Memory B cell (primary cell): Measurements from ENCODE around the gene XKRX.

Experiments
- ATAC-seq: fragments of 150-1000 bp; cut with Tn5 transposase; 2 replicates; pipeline ENCODE4 v1.10.0; 2021; ENCODE audit warnings: low read depth, mild to moderate bottlenecking, moderate library complexity
- DNase-seq, 2 donors: peaks; one replicate each; pipeline ENCODE4 v3.0.0; 2022; ENCODE audit warnings: low spot score in 2 of 2
- H3K27ac Mint-ChIP-seq: one replicate; pipeline ENCODE4 v1.8.0; 2022; ENCODE audit warnings: mild to moderate bottlenecking, moderate library complexity, mixed read lengths
- H3K27me3 Mint-ChIP-seq: one replicate; pipeline ENCODE4 v1.8.0; 2022; ENCODE audit warnings: mixed read lengths
- H3K36me3 Mint-ChIP-seq: one replicate; pipeline ENCODE4 v1.8.0; 2022; ENCODE audit warnings: mild to moderate bottlenecking, mixed read lengths
- H3K4me1 Mint-ChIP-seq: one replicate; pipeline ENCODE4 v1.8.0; 2022; ENCODE audit warnings: mixed read lengths
- H3K4me3 Mint-ChIP-seq: one replicate; pipeline ENCODE4 v1.8.0; 2022; ENCODE audit warnings: mild to moderate bottlenecking, moderate library complexity, mixed read lengths
- H3K9me3 Mint-ChIP-seq: one replicate; pipeline ENCODE4 v1.8.0; 2022; ENCODE audit warnings: mixed read lengths

XKRX gene

GRCh38 chrX:100928660-100929613 is at the start of gene XKRX:
TSS of gene XKRX (minus strand) at chrX:100928917. CDS start at chrX:100928304, 613 bp downstream.
- peak; percentile 80 for ATAC-seq
- H3K4me1 Mint-ChIP-seq, result peaks cover 31% of the 10 kb centered on the region
- H3K27me3 Mint-ChIP-seq, result no peaks in the 10 kb centered on the region
- peaks cover 7% of the 10 kb centered on the region for H3K9me3 Mint-ChIP-seq
- H3K27ac Mint-ChIP-seq, result peak within 1 kb of the TSS; percentile 89
- peaks cover 4% of the 10 kb centered on the region for H3K36me3 Mint-ChIP-seq
- peak within 1 kb of the TSS; percentile 91 for H3K4me3 Mint-ChIP-seq
- peak; percentile 13 to 16 for DNase-seq

- Mint-ChIP-seq H3K4me3 (no peak overlapping the region), H3K27ac (no peak overlapping the region), H3K4me1 (no peaks in the 10 kb centered on the region), H3K36me3 (peaks cover 15% of the 10 kb centered on the region), H3K9me3 (peaks cover 2% of the 10 kb centered on the region), H3K27me3 (no peaks in the 10 kb centered on the region)
- DNase-seq (no peak), ATAC-seq (no peak)
Observed at GRCh38 chrX:100976211-100976610, 47.5 kb upstream of the XKRX start.

GRCh38 chrX:100975212-100975611 is 46.5 kb upstream of the XKRX start:
- DNase-seq (no peak), ATAC-seq (no peak)
- H3K27ac Mint-ChIP-seq, result no peak overlapping the region
- H3K27me3 Mint-ChIP-seq, result no peaks in the 10 kb centered on the region
- H3K9me3 Mint-ChIP-seq, result peaks cover 2% of the 10 kb centered on the region
- H3K4me1 Mint-ChIP-seq, result no peaks in the 10 kb centered on the region
- H3K4me3 Mint-ChIP-seq, result no peak overlapping the region
- peaks cover 14% of the 10 kb centered on the region for H3K36me3 Mint-ChIP-seq

GRCh38 chrX:100973411-100973810 is 44.7 kb upstream of the XKRX start:
- DNase-seq (no peak), ATAC-seq (no peak)
- Mint-ChIP-seq H3K4me1 (no peaks in the 10 kb centered on the region), H3K36me3 (peaks cover 11% of the 10 kb centered on the region), H3K27ac (no peak overlapping the region), H3K27me3 (no peaks in the 10 kb centered on the region), H3K4me3 (no peak overlapping the region), H3K9me3 (peaks cover 1% of the 10 kb centered on the region)

GRCh38 chrX:100969936-100970335 is 41.2 kb upstream of the XKRX start:
- Mint-ChIP-seq H3K4me3 (no peak overlapping the region), H3K27ac (no peak overlapping the region), H3K27me3 (no peaks in the 10 kb centered on the region), H3K9me3 (no peaks in the 10 kb centered on the region), H3K36me3 (peaks cover 4% of the 10 kb centered on the region), H3K4me1 (no peaks in the 10 kb centered on the region)
- ATAC-seq, result no peak
- no peak for DNase-seq

DNA sequence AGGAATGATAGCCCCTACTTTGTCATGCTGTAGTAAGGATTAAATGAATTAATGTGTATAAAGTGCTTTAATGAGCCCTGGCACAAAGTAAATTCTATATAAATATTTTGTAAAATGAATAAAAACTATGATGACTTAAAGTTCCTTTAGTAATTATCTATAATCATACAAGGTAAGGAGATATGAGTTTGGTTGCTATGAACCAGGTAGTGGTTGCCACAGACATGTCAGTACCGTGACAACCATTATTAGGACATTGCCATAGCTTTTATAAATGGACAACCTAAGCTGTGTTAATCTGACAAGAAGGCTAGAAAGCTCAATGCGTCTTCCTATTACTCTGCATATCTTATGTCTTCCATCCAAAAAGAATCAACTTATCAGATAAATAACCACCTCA is 40.7 kb upstream of the XKRX start, which contains the start of gene ARL13A:
TSS of gene ARL13A (plus strand) at position 301 of the 400 bp plus-strand sequence. CDS start 3,982 bp downstream, outside the sequence.
- Mint-ChIP-seq H3K4me1 (no peaks in the 10 kb centered on the region), H3K27ac (no peak within 1 kb of the TSS), H3K4me3 (no peak within 1 kb of the TSS), H3K36me3 (peaks cover 1% of the 10 kb centered on the region), H3K9me3 (no peaks in the 10 kb centered on the region), H3K27me3 (no peaks in the 10 kb centered on the region)
- DNase-seq (no peak), ATAC-seq (no peak)

GRCh38 chrX:100964362-100964761 is 35.6 kb upstream of the XKRX start:
- DNase-seq (no peak), ATAC-seq (no peak)
- H3K9me3 Mint-ChIP-seq, result no peaks in the 10 kb centered on the region
- H3K27ac Mint-ChIP-seq, result peak overlapping the region; percentile 50
- H3K27me3 Mint-ChIP-seq, result no peaks in the 10 kb centered on the region
- no peak overlapping the region for H3K4me3 Mint-ChIP-seq
- no peaks in the 10 kb centered on the region for H3K4me1 Mint-ChIP-seq
- H3K36me3 Mint-ChIP-seq, result no peaks in the 10 kb centered on the region

DNA sequence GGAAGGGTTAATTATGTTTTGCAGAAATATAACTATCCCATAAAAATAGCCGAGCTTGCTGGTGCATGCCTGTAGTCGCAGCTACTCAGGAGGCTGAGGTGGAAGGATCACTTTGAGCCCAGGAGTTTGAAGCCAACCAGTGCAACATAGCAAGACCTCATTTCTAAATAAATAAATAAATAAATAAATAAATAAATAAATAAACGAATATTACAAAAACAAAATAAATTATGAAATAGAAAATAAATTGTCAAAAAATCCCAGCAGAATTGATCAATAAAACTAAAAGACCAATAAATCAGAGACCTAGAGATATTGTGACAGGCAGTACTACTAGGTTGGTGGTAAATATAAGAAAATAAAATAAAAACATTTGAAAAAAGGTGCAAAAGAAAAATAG is 34.1 kb upstream of the XKRX start:
- Mint-ChIP-seq H3K27ac (no peak overlapping the region), H3K4me3 (no peak overlapping the region), H3K9me3 (no peaks in the 10 kb centered on the region), H3K4me1 (no peaks in the 10 kb centered on the region), H3K27me3 (no peaks in the 10 kb centered on the region), H3K36me3 (no peaks in the 10 kb centered on the region)
- DNase-seq (no peak), ATAC-seq (no peak)

- Mint-ChIP-seq H3K9me3 (no peaks in the 10 kb centered on the region), H3K36me3 (peaks cover 3% of the 10 kb centered on the region), H3K27ac (no peak overlapping the region), H3K4me3 (no peak overlapping the region), H3K4me1 (no peaks in the 10 kb centered on the region), H3K27me3 (no peaks in the 10 kb centered on the region)
- ATAC-seq (no peak), DNase-seq (no peak)
Observed at GRCh38 chrX:100948557-100948956, 19.8 kb upstream of the XKRX start.

GRCh38 chrX:100946299-100946927 is 17.7 kb upstream of the XKRX start:
- no peak for ATAC-seq
- Mint-ChIP-seq H3K27ac (no peak overlapping the region), H3K4me3 (no peak overlapping the region), H3K27me3 (no peaks in the 10 kb centered on the region), H3K4me1 (no peaks in the 10 kb centered on the region), H3K36me3 (peaks cover 2% of the 10 kb centered on the region), H3K9me3 (no peaks in the 10 kb centered on the region)
- no peak for DNase-seq

- DNase-seq, result no peak
- Mint-ChIP-seq H3K4me3 (no peak overlapping the region), H3K27me3 (no peaks in the 10 kb centered on the region), H3K36me3 (peaks cover 2% of the 10 kb centered on the region), H3K9me3 (no peaks in the 10 kb centered on the region), H3K4me1 (no peaks in the 10 kb centered on the region), H3K27ac (no peak overlapping the region)
- ATAC-seq, result no peak
Observed at GRCh38 chrX:100944601-100945000, 15.9 kb upstream of the XKRX start.

GRCh38 chrX:100939333-100939732 is 10.6 kb upstream of the XKRX start:
- no peak overlapping the region for H3K4me3 Mint-ChIP-seq
- ATAC-seq (no peak), DNase-seq (no peak)
- no peak overlapping the region for H3K27ac Mint-ChIP-seq
- no peaks in the 10 kb centered on the region for H3K27me3 Mint-ChIP-seq
- H3K9me3 Mint-ChIP-seq, result peaks cover 1% of the 10 kb centered on the region
- H3K36me3 Mint-ChIP-seq, result peaks cover 4% of the 10 kb centered on the region
- H3K4me1 Mint-ChIP-seq, result no peaks in the 10 kb centered on the region

DNA sequence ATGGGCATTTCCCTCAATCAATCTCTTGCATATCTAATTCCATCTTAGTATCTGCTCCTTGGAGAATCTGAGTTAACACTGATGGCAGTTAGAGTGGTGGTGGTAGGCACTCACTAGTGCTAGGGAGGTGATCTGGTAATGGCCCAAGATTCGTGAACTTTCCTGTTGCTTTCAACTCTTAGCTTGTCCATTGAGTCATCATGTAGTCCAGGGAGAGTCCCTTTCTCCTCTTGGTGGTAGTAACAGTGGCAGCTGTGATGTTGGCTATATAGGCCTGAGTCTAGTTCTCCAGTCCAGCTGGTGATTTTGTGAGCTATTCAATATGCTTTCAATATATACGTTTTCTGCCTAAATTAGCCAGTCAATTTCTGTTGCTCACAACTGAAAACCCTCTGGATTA is 7.0 kb upstream of the XKRX start:
- no peak overlapping the region for H3K27ac Mint-ChIP-seq
- DNase-seq (no peak), ATAC-seq (no peak)
- H3K4me3 Mint-ChIP-seq, result no peak overlapping the region
- peaks cover 6% of the 10 kb centered on the region for H3K36me3 Mint-ChIP-seq
- H3K9me3 Mint-ChIP-seq, result peaks cover 8% of the 10 kb centered on the region
- H3K27me3 Mint-ChIP-seq, result no peaks in the 10 kb centered on the region
- H3K4me1 Mint-ChIP-seq, result peaks cover 13% of the 10 kb centered on the region

- Mint-ChIP-seq H3K4me1 (peaks cover 23% of the 10 kb centered on the region), H3K27me3 (no peaks in the 10 kb centered on the region), H3K27ac (peak overlapping the region; percentile 92), H3K4me3 (no peak overlapping the region), H3K9me3 (peaks cover 7% of the 10 kb centered on the region), H3K36me3 (peaks cover 4% of the 10 kb centered on the region)
- peak; percentile 32 for ATAC-seq
- DNase-seq, result no peak
Observed at GRCh38 chrX:100931925-100932285, 3.2 kb upstream of the XKRX start.
